Measurements from ENCODE around the gene HRH3.

The HRH3 gene

DNA sequence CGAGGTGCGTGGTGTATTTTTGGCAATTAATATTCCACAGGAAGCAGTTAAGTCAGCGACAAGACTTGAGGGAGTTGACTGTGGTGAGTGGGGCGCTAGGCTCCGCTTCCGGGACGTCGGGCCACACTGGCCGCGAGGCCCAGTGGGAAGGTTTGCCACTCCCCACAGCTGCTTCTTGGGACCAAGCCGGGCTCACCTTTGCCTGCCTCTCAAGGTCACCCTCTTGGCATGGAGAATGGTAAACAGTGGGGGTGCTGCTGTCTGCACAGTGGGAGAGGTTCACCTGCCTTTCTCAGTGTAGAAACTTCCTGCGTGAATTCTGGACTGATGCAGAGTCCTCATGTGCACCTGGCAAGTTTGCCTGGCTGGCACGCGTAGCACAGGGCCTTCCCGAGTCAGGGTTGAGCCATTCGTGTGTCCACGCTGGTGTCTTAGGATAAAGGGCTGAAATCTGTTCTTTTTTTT lies 24.6 kb upstream of the HRH3 start:
- DNase-seq (ENCODE audit: low read depth in 2 of 2), result no peak

GRCh38 chr20:62243906-62244515 lies 23.9 kb upstream of the HRH3 start:
- no peak for DNase-seq (ENCODE audit: low read depth in 2 of 2)

DNA sequence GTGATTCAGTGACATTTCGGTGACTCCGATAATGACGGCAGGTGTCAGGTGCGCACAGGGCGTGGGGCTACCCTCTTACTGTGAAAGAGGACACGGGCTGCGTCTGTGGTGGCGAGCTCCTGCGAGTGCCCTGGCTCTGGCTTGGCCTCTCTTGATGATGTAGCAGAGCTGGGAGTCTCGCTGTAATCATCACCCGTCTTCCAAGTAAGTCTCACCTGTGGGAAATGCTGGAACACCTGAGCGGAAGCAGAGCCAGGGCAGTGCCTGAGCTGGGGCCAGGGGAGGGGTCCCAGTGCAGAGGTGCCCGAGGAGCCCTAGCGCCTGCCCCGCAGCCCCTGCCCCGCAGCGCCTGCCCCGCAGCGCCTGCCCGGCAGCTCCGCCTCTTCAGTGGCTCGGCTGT lies 23.0 kb upstream of the HRH3 start:
- DNase-seq (ENCODE audit: low read depth in 2 of 2), result no peak

DNA sequence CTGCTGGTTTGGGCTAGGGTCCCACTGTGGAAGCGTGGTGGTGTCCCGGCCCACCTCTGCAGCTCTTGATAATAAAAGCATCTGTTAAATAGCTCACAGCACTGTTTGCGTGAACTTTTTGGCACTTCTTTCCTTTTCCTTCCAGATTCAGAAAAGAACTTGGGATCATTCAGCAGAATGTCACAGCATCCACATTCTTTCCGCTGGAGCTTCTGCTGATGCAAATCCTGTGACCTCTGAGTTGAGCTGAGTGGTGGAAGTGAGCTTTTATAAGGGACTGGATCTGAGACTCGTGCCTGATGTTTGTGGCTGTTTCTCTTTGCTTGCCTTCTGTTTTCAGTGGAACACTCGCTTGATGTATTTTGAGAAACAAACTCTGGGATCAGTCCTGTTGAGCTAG lies 22.1 kb upstream of the HRH3 start:
- no peak for DNase-seq (ENCODE audit: low read depth in 2 of 2)

DNA sequence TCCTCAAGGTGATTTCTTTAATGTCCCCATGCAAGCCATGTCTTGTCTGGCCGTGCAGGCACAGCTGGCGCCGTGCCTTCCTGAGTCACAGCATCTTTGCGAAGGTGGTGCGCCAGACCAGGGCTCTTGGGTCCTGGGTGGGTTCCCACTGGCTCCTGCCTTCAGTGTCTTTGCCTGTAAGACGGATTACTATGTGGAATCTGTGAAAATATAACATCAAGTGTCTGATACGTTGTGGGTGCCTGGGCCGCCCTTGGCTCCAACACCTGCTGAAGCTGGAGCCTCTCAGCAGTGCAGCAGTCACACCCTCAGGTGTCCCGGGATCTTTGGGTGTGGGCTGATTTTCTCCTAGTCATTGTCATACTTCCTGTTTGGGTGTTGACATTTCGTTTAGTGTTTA lies 21.4 kb upstream of the HRH3 start:
- no peak for DNase-seq (ENCODE audit: low read depth in 2 of 2)

DNA sequence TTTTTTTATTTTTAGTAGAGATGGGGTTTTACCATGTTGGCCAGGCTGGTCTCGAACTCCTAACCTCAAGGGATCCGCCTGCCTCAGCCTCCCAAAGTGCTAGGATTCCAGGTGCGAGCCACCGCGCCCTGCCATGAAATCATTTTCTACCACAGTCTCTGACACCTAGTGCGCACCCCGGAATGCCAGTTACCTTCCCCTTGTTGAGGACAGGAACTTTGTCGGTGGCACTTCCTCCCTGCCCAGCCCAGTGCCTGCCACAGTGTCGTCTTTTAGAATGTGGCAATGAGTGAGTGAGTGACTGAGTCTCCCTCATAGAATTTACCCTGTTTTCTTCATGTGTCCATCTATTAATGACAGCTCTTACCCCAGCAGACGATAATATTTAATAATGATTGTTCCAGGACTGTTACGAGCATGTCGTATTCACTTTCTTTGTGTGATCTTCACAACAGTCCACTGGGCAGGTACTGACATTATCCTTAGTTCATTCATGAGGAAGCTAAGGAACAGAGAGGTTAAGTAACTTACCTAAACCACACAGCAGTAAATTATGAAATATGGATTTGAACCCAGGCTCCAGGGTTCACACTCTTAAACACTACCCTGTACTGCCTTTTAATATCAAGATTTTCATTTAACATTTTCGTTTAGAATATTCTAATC lies 20.1 kb upstream of the HRH3 start:
- DNase-seq (ENCODE audit: low read depth in 2 of 2), result no peak

DNA sequence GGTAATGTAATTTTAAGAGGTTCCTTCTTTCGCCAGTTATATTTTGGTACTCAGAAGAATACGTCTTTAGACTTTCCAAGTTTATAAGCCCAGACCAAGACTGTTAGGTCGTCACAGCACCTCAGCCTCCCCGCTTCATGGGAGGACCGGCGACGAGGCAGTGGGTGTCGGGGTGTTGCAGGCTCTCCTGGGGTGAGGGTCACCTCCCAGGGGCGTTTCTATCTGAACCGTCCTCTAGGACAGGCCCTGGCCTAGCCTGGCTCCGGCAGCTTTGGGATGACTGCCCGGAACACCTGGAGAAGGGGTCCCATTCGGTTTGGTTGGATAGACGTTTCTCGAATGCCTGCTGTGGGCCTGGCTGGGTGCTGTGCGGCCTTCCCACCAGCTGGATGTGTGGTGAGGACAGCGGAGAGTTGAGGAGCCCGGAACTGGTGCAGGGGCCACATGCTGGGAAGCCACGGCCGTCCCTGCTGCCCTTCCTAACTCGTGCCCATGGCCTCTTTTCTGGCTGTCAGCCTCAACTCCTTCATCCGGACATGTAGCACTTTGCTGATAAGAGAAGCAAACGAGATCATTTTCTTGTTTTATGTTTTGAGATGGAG lies 19.3 kb upstream of the HRH3 start:
- DNase-seq (ENCODE audit: low read depth in 2 of 2), result no peak

- no peak for DNase-seq (ENCODE audit: low read depth in 2 of 2)
These were observed 18.6 kb upstream of the HRH3 start for GRCh38 chr20:62238569-62239277.

DNA sequence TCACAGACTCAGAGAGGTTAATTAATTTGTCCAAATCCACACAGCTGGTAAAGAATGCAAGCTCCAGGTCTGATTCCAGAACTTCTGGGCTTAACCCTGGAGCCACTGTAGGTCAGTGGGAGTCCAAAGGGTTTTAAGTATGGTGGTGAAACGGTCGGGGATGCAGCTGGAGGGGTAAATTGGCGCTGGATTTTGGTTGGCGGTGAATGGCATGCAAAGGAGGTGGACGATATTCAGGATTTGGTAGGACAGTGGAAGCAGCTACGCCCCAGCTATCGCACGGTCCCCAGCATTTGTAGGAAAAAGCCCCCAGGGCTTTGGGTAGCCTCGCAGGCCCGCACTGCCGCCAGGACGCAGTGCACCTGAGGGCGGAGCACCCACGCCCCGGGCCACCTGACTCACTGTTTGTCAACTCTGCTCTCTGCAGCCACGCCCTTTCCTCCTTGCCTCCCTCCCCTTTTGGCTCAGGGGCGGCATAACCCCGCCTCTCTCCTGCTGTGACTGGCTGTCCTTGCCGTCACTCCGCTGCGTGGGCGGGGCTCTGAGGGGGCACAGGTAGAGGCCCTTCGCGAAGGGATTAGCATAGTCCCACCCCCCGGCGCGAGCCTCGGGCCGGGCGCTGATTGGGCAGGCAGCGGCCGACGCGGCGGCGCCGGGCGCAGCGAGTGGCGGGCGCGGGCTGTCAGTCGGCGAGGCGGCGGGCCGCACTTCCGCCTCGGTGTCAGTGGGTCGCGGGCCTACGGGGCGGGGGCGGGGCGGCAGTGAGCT lies 17.9 kb upstream of the HRH3 start, which contains the start of gene OSBPL2:
Gene OSBPL2, plus strand, starts transcription at position 721 of the 768 bp plus-strand sequence. CDS start 17,664 bp downstream, outside the sequence.
- DNase-seq (ENCODE audit: low read depth in 2 of 2), result peak; percentile 100

- no peak for DNase-seq (ENCODE audit: low read depth in 2 of 2)
These were observed 17.4 kb upstream of the HRH3 start for GRCh38 chr20:62237514-62237800.

GRCh38 chr20:62236766-62237513 lies 16.9 kb upstream of the HRH3 start:
- DNase-seq (ENCODE audit: low read depth in 2 of 2), result no peak

GRCh38 chr20:62236200-62236599 lies 16.1 kb upstream of the HRH3 start:
- no peak for DNase-seq (ENCODE audit: low read depth in 2 of 2)

- no peak for DNase-seq (ENCODE audit: low read depth in 2 of 2)
These were observed 15.7 kb upstream of the HRH3 start for GRCh38 chr20:62235777-62236157.

DNA sequence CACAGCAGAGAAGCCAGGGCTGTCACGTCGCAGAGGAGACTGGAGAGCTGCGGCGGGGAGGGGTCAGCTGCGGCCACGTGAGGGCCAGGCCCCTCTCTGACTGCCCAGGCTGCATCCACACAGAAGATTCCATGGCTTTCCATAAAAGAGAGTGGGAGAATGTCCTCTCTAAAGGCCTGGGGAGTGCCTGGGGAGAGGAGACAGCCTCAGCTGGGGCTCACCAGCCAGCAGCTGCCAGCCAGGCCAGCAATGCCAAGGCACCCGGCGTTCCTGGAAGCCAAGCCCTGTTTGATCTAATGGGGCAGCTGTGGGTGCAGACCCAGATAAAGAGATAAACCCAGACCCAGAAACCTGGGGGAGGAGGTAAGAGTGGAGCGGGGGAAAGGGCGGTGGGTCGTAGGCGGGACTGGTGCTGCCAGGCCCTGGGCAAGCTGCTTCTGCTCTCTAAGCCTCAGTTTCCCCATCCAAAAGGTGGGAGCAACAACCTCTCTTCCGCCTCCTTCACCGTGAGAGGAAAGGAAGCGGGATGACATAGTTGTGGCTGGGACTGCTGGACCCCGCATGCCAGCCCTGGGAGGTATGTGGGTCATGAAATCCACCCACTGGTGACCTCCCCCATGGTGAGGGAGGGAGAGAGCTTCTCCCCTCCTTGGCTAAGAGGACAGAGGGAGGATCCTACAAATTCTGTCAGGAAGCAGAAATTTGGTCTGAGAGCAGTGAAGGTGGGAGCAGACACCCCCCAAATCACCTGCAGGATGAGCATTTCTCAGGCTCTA lies 15.1 kb upstream of the HRH3 start:
- no peak for DNase-seq (ENCODE audit: low read depth in 2 of 2)

- no peak for DNase-seq (ENCODE audit: low read depth in 2 of 2)
These were observed 14.3 kb upstream of the HRH3 start for GRCh38 chr20:62234339-62234738.

DNA sequence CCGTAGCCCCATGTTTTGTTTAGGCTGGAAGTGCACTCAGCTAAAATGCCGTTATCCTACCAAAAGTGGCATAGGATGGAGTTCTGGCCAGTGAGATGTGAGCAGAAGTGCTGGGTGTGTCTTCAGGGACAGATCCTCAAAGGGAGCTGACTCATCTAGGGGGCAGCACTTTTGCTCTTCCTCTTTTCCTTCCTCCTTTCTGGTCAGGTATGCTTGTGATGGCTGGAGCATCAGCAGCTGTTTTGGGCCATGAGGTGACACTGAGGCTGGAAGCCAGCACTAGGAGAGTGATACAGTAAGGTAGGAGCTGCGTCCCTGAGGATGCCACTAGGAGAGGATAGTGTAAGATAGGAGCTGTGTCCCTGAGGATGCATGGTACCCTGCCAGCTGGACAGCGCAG lies 13.6 kb upstream of the HRH3 start:
- no peak for DNase-seq (ENCODE audit: low read depth in 2 of 2)

DNA sequence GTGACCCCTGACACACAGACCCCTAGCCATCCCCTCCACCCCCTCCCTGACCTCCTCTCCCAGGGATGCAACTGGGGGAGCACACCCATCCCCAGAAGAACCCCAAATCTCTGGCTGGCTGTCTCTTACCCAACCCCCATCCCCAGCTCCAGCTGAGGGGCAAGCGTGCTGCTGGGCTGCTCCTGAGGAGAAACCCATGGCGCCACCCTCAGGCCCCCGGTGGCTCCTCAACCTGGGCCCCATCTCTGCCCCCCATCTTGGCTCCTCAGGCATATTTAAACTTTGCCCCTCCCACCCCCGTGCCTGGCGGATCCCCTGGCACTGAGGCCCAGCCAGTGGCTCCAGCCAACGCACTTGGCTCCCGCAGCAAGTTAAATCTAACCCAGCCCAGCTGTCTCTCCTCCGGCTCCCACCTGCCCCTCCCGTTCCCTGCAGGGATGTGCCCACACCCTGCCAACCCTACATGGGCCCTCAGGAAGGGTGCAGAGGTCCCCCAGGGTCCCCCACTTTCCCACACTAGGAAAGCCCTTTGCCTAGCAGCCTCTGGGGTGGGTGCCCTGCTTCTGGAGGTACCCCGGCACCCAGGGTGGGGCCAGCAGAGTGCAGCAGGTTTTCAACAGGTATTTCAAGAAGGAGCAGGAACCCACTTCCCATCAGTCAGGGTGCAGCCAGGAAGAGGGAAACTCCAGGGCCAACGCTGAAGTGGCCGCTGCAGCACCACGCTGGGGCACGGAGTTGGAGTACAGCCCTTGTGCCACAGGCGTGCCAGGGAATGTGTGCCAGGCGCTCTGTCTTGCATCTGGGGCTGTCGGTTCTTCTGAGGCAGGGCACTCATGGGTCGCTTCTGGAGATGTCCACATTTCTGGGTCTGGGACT lies 12.9 kb upstream of the HRH3 start:
- no peak for DNase-seq (ENCODE audit: low read depth in 2 of 2)

- no peak for DNase-seq (ENCODE audit: low read depth in 2 of 2)
These were observed 12.1 kb upstream of the HRH3 start for GRCh38 chr20:62232194-62232593.

DNA sequence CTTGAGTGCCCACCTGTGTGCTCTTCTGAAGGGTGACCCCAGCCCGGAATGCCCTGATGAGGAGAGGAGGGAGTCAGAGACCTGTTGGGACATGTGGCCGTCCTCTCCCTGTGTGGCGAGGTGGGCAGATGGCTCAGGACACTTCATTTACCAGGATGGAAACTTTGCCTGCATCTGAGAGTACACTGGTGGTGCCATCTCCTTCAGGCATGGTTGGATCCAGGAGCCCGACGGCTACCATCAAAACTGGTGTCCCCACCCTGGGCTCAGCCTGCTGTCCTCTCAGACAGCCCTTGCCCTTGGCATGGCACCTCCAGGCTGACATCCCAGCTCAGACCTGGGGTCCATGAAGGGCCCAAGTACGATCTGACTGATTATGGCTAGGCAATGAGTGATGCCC lies 11.2 kb upstream of the HRH3 start:
- DNase-seq (ENCODE audit: low read depth in 2 of 2), result no peak

DNA sequence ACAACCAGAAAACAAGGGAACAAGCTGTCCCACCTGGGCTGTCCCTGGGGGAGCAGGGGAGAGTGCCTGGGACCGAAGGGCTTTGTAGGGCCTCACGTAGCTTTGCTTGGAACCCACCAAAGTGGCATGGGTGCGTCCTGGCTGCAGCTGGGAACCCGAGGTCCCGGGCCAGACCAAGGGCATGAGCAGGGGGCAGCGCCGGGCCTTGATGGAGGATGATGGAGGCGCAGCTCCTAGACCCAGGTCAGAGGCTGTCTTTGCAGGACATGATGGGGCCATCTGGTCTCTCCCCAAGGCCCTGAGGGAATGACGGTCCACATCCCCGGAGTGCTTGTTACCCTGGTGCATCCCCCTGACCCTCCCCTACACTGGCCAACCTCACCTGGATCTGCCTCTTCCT lies 10.6 kb upstream of the HRH3 start:
- no peak for DNase-seq (ENCODE audit: low read depth in 2 of 2)
